22Rv1 (cell line): ENCODE data around the gene AGXT.

Experiments used
- CTCF ChIP-seq: fragments of 450-650 bp; IDR thresholded peaks from 2 replicates; pipeline ENCODE4 v1.5.1; 2017; ENCODE audit warnings: mild to moderate bottlenecking
- ZFX ChIP-seq: fragments of 450-650 bp; IDR thresholded peaks from 2 replicates; pipeline ENCODE4 v1.6.1; 2017; ENCODE audit warnings: antibody characterized with exemption, borderline replicate concordance

DNA sequence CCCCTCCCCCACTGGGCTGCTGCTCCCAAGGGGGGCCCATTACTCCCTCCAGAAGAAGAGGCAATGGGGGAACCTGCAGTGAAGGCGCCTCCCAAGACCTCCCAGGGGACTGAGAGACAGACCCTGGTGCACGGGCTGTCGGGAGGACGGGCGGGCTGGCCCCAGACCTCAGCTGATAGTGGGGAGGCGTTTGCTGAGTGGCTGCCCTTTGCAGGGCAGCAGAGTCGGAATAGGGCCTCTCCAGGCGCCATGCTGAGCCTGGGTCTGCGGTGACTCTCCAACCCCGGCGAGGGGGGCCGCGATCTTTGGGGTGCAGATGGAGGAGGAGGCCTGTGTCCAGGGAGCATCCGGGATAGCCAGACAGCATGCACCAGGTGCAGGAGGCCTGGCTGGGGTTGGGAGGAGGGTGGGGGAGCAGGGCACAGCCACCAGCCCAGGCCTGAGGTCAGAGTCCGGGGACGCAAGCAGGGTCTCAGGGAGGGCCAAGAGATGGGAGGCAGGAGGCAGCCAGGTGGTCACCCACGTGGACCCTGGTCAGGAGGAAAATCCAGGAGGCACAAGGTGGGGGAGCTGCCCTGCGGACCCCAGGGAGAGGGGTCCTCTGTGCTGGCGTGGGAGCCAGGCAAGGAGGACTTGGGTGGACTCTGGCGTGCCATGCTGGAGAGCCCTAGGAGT, 48.5 kb downstream of the AGXT start:
- TF ChIP-seq CTCF (no peak), ZFX (no peak)
